ENCODE measurements around the gene BMP7. TPM values are rescaled to one million over a fixed set of nuclear protein-coding genes. Genes with fewer than 3 reads are reported as not detected.

Gene BMP7
- total RNA-seq, 3 donors from 2014 or later (not counting 1 experiment from before 2014, with no cell fraction given) = not detected

DNA sequence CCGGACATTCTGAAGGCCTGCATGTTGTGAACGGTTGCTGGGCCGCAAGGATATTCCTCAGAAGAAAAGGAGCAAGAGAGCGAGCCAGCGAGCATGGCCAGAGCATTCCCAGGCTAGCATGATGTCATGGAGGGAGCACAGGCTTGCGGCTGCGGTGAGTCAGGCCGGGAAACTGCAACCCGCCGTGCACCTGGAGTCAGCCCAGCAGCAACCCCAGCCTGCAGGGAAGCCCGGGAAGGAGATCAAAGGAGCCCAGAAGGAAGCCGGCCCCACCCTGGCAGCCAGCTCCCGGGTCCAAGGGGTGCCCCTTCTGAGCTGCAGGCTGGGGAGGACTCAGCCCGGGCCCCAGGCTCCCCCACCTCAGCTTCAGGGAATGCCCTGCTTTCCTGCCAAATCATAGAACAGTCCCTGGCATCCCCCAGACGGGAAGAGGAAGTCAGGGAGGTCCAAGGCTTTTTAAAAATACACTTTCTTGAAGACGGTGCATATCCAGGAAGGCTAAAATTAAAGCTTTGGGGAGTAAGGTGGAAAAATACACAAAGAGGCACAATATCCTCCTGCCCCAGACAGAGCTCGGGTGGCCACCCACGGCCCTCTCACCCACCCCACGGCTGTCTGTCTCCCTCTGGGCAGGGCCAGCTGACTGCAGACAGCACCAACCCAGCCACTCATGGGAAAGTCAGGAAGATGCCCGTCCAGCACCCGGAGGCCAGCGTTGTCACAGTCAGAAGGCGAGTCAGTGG is 53.7 kb downstream of the BMP7 start:
- H3K4me3 Mint-ChIP-seq = no peak overlapping the region
- no peak overlapping the region for H3K27ac ChIP-seq (ENCODE audit: low read length)
- no peaks in the 10 kb centered on the region for H3K9me3 ChIP-seq (ENCODE audit: control insufficient read depth, insufficient read depth, low read length)
- 41% methylated on average over 23 of the region's 23 CpGs for WGBS (ENCODE audit: insufficient coverage)
- H3K4me1 ChIP-seq (ENCODE audit: control insufficient read depth, insufficient read depth, low read length) = no peaks in the 10 kb centered on the region
- H3K4me3 ChIP-seq (ENCODE audit: low read length) = no peak overlapping the region
- no peaks in the 10 kb centered on the region for H3K36me3 ChIP-seq (ENCODE audit: control insufficient read depth, insufficient read depth, low read length)
- peaks cover 9 to 23% of the 10 kb centered on the region in 2 donors for H3K27me3 Mint-ChIP-seq (ENCODE audit: low read depth in 2 of 2)
- H3K27ac Mint-ChIP-seq = no peak overlapping the region
- H3K27me3 ChIP-seq (ENCODE audit: control insufficient read depth, insufficient read depth, low read length) = no peaks in the 10 kb centered on the region
- TF ChIP-seq, protein P1, sequence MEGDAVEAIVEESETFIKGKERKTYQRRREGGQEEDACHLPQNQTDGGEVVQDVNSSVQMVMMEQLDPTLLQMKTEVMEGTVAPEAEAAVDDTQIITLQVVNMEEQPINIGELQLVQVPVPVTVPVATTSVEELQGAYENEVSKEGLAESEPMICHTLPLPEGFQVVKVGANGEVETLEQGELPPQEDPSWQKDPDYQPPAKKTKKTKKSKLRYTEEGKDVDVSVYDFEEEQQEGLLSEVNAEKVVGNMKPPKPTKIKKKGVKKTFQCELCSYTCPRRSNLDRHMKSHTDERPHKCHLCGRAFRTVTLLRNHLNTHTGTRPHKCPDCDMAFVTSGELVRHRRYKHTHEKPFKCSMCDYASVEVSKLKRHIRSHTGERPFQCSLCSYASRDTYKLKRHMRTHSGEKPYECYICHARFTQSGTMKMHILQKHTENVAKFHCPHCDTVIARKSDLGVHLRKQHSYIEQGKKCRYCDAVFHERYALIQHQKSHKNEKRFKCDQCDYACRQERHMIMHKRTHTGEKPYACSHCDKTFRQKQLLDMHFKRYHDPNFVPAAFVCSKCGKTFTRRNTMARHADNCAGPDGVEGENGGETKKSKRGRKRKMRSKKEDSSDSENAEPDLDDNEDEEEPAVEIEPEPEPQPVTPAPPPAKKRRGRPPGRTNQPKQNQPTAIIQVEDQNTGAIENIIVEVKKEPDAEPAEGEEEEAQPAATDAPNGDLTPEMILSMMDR (IDR thresholded peaks at IDR 0.05) = no peak
- no peaks in the 10 kb centered on the region for H3K9me3 Mint-ChIP-seq
- DNase-seq = no peak
- H3K4me1 Mint-ChIP-seq = peaks cover 5 to 6% of the 10 kb centered on the region in 2 donors
- no peaks in the 10 kb centered on the region for H3K36me3 Mint-ChIP-seq
- no peak for ATAC-seq
- intact Hi-C loops (cut with micrococcal nuclease) = no loop called here

GRCh38 chr20:57211908-57212533 is 54.4 kb downstream of the BMP7 start:
- Histone ChIP-seq H3K4me3 (ENCODE audit: low read length) (no peak overlapping the region), H3K4me1 (ENCODE audit: control insufficient read depth, insufficient read depth, low read length) (no peaks in the 10 kb centered on the region), H3K36me3 (ENCODE audit: control insufficient read depth, insufficient read depth, low read length) (no peaks in the 10 kb centered on the region), H3K27me3 (ENCODE audit: control insufficient read depth, insufficient read depth, low read length) (no peaks in the 10 kb centered on the region), H3K9me3 (ENCODE audit: control insufficient read depth, insufficient read depth, low read length) (no peaks in the 10 kb centered on the region), H3K27ac (ENCODE audit: low read length) (no peak overlapping the region)
- DNase-seq (no peak), ATAC-seq (no peak)
- 84% methylated on average over 25 of the region's 25 CpGs for WGBS (ENCODE audit: insufficient coverage)
- H3K4me3 Mint-ChIP-seq = no peak overlapping the region
- peaks cover 5 to 6% of the 10 kb centered on the region in 2 donors for H3K4me1 Mint-ChIP-seq
- no peaks in the 10 kb centered on the region for H3K36me3 Mint-ChIP-seq
- H3K27me3 Mint-ChIP-seq (ENCODE audit: low read depth in 2 of 2) = peaks cover 10 to 23% of the 10 kb centered on the region in 2 donors
- no peaks in the 10 kb centered on the region for H3K9me3 Mint-ChIP-seq
- TF ChIP-seq, protein P1 (IDR thresholded peaks at IDR 0.05) = no peak
- no peak overlapping the region for H3K27ac Mint-ChIP-seq
- intact Hi-C loops (cut with micrococcal nuclease) = no loop called here

- Mint-ChIP-seq H3K4me3 (no peak overlapping the region), H3K27ac (no peak overlapping the region), H3K27me3 (ENCODE audit: low read depth in 2 of 2) (peaks cover 12 to 23% of the 10 kb centered on the region in 2 donors), H3K4me1 (peaks cover 5 to 6% of the 10 kb centered on the region in 2 donors), H3K36me3 (no peaks in the 10 kb centered on the region), H3K9me3 (no peaks in the 10 kb centered on the region)
- 92% methylated on average over 2 of the region's 2 CpGs for WGBS (ENCODE audit: insufficient coverage)
- Histone ChIP-seq H3K4me3 (ENCODE audit: low read length) (no peak overlapping the region), H3K4me1 (ENCODE audit: control insufficient read depth, insufficient read depth, low read length) (no peaks in the 10 kb centered on the region), H3K9me3 (ENCODE audit: control insufficient read depth, insufficient read depth, low read length) (no peaks in the 10 kb centered on the region), H3K27ac (ENCODE audit: low read length) (no peak overlapping the region), H3K36me3 (ENCODE audit: control insufficient read depth, insufficient read depth, low read length) (no peaks in the 10 kb centered on the region), H3K27me3 (ENCODE audit: control insufficient read depth, insufficient read depth, low read length) (no peaks in the 10 kb centered on the region)
- no peak for DNase-seq
- intact Hi-C loops (cut with micrococcal nuclease) = no loop called here
- TF ChIP-seq, protein P1 (IDR thresholded peaks at IDR 0.05) = no peak
- ATAC-seq = no peak
These were observed 55.0 kb downstream of the BMP7 start for GRCh38 chr20:57211406-57211805.

Data from natural killer cell (primary cell).